ENCODE data around the gene COQ5. TPM values are rescaled to one million over a fixed set of nuclear protein-coding genes. Genes with fewer than 3 reads are reported as not detected.

COQ5 gene
- total and polyA plus RNA-seq, 2 of the 4 experiments (the other 2 are of a cell fraction) = 21.6 to 25.1 TPM

GRCh38 chr12:120546050-120546386 is 17.1 kb upstream of the COQ5 start:
- dilution Hi-C loops (cut with HindIII; ENCODE audit: low sequenced_read_pairs, unreplicated experiment) = no loop called here
- in situ Hi-C loops (cut with MboI; ENCODE audit: low sequenced_read_pairs) = no loop called here
- Histone ChIP-seq H3K18ac (ENCODE audit: low read depth, low read length) (no peak overlapping the region), H4K8ac (ENCODE audit: low read depth in 2 of 2, low read length in 2 of 2) (no peak overlapping the region), H2BK120ac (ENCODE audit: low read depth, low read length) (no peak overlapping the region), H3K27me3 (ENCODE audit: control insufficient read depth, insufficient read depth, low read length) (no peaks in the 10 kb centered on the region), H2AK5ac (ENCODE audit: low read depth, low read length) (no peak overlapping the region), H4K20me1 (ENCODE audit: insufficient read depth, low read length) (peaks cover 76% of the 10 kb centered on the region), H3K9ac (ENCODE audit: low read depth, low read length) (no peak overlapping the region), H3K27ac (ENCODE audit: insufficient read depth, low read length) (no peak overlapping the region), H4K91ac (ENCODE audit: insufficient read depth, low read depth, low read length) (no peak overlapping the region), H3K4ac (ENCODE audit: low read depth, low read length) (no peak overlapping the region), H2AK9ac (replicated peaks; ENCODE audit: low read depth, low read length, poor library complexity) (no peak overlapping the region), H3K23ac (ENCODE audit: low read depth, low read length) (no peak overlapping the region), H2BK20ac (ENCODE audit: low read depth, low read length) (no peak overlapping the region), H4K5ac (ENCODE audit: low read depth, low read length) (no peak overlapping the region), H3K4me1 (ENCODE audit: control insufficient read depth, insufficient read depth, low read length) (no peaks in the 10 kb centered on the region), H2BK5ac (ENCODE audit: low read depth, low read length, poor library complexity, severe bottlenecking) (no peak overlapping the region), H2AFZ (replicated peaks; ENCODE audit: low read length, poor library complexity) (no peak overlapping the region), H2BK15ac (ENCODE audit: low read depth, low read length) (no peak overlapping the region), H3K4me2 (ENCODE audit: low read depth, low read length) (no peak overlapping the region), H3K14ac (replicated peaks; ENCODE audit: low read depth, low read length) (no peak overlapping the region), H3K56ac (ENCODE audit: extremely low read depth, insufficient read depth, low read length) (no peak overlapping the region), H3K79me1 (ENCODE audit: low read depth in 1 of 2, low read length in 2 of 2) (peaks cover 44 to 75% of the 10 kb centered on the region in 2 experiments), H3K9me1 (ENCODE audit: insufficient read depth, low read length) (peaks cover 13% of the 10 kb centered on the region), H3K4me3 (ENCODE audit: insufficient read depth, low read depth, low read length) (no peak overlapping the region), H3K9me3 (ENCODE audit: control insufficient read depth, insufficient read depth, low read length) (no peaks in the 10 kb centered on the region), H3K36me3 (ENCODE audit: control insufficient read depth, insufficient read depth, low read length) (peaks cover 30% of the 10 kb centered on the region)
- no TSS peak for BruUV-seq (replicated peaks)
- POLR2A ChIA-PET (ENCODE audit: unreplicated experiment) = no interaction called here
- TF ChIP-seq RCOR1 (IDR thresholded peaks at IDR 0.05; ENCODE audit: insufficient replicate concordance, low read length) (no peak), CHD1 (IDR thresholded peaks at IDR 0.05; ENCODE audit: low read depth, low read length) (no peak), MAZ (IDR thresholded peaks at IDR 0.05; ENCODE audit: borderline replicate concordance, low read depth, low read length) (no peak)
- DNase-seq (no peak), ATAC-seq (ENCODE audit: low read depth) (no peak)
- CTCF ChIA-PET = interaction anchor here (0.6 kb wide), 1 partner anchor 104 kb away, joined by 3 read pairs; no protein-coding TSS in a partner anchor
- no CpG with 5 or more reads among the region's 3 CpGs for WGBS, 2 experiments (ENCODE audit: extremely low coverage in 2 of 2, insufficient read length in 1 of 2)
- intact Hi-C loops (cut with micrococcal nuclease) = no loop called here
